Astrocyte (in vitro differentiated cells and primary cell): ENCODE data around the gene DYTN.

Source experiments
- EZH2 ChIP-seq: IDR thresholded peaks from 2 replicates; pipeline ENCODE4 v1.6.1; 2012; ENCODE audit warnings: mild to moderate bottlenecking, low read length, inconsistent platforms; ENCODE audit not compliant: insufficient read depth
- TF ChIP-seq, protein P1 (sequence below): IDR thresholded peaks from 2 replicates; pipeline ENCODE4 v1.5.1; 2011; ENCODE audit warnings: low read depth, mild to moderate bottlenecking, inconsistent platforms, low read length, moderate library complexity; ENCODE audit not compliant: insufficient read depth

DNA sequence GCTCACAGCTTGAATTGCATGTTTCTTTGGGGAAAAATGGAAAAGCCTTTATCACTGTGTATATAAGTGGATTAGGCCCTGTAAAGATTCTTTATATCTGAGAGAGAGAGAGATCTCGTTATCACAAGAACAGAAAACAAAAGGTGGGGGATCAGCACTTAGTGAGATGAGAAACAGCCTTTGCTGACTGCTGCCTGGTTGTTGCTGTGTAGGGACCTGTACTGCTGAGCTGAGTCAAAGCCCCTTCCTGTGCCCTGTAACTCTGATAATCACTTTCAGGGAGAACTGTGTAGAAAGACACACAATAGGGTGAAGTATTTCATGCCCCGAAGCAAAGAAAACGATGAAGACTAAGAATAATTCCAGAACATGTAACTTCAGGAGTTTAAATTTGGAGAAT is 106.5 kb downstream of the DYTN start:
- TF ChIP-seq, protein P1, sequence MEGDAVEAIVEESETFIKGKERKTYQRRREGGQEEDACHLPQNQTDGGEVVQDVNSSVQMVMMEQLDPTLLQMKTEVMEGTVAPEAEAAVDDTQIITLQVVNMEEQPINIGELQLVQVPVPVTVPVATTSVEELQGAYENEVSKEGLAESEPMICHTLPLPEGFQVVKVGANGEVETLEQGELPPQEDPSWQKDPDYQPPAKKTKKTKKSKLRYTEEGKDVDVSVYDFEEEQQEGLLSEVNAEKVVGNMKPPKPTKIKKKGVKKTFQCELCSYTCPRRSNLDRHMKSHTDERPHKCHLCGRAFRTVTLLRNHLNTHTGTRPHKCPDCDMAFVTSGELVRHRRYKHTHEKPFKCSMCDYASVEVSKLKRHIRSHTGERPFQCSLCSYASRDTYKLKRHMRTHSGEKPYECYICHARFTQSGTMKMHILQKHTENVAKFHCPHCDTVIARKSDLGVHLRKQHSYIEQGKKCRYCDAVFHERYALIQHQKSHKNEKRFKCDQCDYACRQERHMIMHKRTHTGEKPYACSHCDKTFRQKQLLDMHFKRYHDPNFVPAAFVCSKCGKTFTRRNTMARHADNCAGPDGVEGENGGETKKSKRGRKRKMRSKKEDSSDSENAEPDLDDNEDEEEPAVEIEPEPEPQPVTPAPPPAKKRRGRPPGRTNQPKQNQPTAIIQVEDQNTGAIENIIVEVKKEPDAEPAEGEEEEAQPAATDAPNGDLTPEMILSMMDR = no peak
- no peak for TF ChIP-seq EZH2
